Stimulated activated CD4-positive, alpha-beta T cell treated with anti-CD3 and anti-CD28 coated beads, TNF-alpha, amount 100 ng/mL, for 1 hour (primary cell): ENCODE data around the gene WNT3A.
"Not testable (repeated sequence)": the region's sequence is repeated elsewhere in the genome, so short reads cannot be mapped to it uniquely, and the experiment has no call there.

Experiments
- DNase-seq, 3 donors: peaks; one replicate each; pipeline ENCODE4 v3.0.0-alpha.2; 2020; ENCODE audit warnings: low read depth in 3 of 3, low spot score in 1 of 3

Gene WNT3A

DNA sequence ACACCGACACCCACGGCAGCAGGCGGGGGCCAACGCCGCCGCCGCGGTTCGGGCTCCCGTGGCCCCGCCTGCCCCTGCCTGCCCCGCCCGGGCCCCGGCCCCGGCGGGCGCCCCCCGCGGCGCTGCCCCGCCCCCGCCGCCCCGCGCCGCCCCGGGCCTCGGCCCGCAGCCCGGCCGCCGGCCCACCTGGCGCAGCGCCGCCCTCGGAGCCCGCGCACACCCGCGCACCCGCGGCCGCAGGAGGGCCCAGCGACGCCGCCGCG lies at the start of gene WNT3A:
Gene WNT3A (plus strand): TSS at position 213 of the 263 bp plus-strand sequence. CDS start 131 bp downstream, outside the sequence.
- no peak for DNase-seq

DNA sequence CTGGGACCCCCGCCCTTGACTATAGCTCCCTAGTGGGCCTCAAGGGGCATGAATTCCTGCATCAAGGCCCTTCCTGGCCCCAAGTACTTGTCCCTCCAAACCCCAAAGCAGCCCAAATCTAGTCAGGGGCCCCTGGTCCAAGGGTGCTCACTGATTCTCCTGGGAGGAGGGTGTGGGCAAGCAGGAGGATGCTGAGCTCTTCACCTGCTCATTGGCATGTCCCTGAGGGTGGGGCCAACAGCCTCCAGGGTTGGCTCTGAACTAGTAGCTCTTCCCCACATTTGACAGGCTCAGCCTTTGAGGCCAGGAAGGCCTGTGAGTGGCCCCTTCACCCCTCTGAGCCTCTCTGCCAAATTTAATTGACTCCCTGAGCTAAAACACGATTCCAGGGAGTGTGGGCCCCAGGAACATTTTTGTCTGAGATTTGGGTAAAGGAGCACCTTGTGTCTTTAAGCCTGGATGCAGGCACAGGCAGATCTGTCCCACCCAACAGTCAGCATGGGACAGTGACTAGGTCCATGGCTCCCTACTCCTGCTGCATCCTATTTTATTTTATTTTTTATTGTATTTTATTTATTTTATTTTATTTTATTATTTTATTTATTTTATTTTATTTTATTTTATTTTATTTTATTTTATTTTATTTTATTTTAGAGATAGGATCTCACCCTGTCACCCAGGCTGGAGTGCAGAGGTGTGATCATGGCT lies 48.0 kb upstream of the WNT3A start:
- no peak for DNase-seq

- DNase-seq, result no peak
These were observed 47.4 kb upstream of the WNT3A start for GRCh38 chr1:227959325-227959860.

- no peak for DNase-seq
These were observed 44.9 kb upstream of the WNT3A start for GRCh38 chr1:227961651-227962466.

DNA sequence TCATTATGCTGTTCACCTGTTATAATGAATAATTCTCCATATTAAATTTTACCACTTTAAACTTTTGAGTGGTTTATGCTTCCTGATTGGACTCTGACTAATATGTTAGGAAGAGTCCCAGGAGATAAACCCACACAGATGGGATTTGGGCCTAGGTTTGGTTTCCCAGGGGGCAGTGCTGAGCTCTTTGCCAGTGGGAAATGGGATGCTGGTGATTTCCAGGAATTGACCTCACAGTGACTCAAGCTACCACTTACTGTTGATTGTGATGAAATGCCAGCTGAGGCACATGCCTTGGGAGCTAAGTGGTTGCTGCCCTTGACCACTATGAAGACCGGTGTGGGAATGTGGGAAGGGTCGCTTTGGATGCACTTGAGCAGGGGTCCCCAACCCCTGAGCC lies 40.1 kb upstream of the WNT3A start:
- not testable (repeated sequence) for DNase-seq

GRCh38 chr1:227967815-227968214 lies 39.0 kb upstream of the WNT3A start:
- DNase-seq, result not testable (repeated sequence)

DNA sequence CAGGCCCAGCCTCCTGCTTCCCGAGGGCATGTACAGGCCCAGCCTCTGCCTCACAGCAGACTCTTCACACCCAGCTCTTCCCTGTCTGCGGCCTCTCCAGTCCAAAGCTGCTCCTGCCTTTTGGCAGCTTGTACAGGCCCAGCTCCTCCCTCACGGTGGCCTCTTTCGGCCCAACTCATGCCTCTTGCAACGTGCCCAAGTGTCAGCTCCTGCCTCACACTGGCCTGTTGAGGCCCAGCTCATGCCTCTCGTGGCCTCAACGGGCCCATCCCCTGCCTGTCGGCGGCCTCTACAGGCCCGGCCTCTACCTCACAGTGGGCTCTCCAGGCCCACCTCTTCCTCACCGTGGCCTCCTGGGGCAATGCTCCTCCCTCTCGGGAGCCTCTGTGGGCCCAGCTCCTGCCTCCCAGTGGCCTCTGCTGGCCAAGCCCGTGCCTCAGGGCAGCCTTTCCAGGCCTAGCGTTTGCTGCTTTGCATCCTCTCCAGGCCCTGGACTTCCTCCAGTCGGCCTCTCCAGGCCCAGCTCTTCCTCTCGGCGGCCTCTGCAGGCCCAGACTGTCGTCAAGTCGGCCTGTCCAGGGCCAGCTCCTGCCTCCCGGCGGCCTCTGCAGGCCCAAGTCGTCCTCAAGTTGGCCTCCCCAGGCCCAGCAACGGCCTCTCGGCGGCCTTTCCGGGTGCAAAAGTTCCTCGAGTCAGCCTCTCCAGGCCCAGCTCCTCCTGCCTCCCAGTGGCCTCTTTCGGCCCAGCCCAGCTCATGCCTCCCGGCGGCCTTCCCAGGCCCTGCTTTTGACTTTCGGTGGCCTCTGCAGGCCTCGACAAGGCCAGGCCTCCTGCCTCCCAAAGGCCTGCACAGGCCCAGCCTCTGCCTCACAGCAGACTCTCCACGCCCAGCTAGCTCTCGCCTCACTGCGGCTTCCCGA lies 36.5 kb upstream of the WNT3A start:
- DNase-seq, result not testable (repeated sequence)

DNA sequence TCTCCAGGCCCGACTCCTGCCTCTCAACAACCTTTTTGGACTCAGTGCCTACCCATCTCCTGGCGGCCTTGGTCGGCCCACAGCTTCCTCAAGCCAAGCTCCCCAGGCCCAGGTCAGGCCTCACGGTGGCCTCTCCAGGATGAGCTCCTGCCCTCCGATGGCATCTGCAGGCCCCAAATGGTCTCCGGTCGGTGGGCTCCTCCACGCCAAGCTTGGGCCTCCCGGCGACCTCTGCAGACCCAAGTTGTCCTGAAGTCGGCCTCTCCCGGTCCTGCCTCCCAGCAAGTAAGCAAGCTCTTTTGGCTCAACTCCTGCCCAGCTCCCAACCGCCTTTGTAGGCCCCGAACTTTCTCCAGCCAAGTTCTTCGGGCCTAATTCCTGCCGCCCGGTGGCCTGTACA lies 35.6 kb upstream of the WNT3A start:
- not testable (repeated sequence) for DNase-seq

- not testable (repeated sequence) for DNase-seq
These were observed 35.0 kb upstream of the WNT3A start for GRCh38 chr1:227971643-227972282.

- not testable (repeated sequence) for DNase-seq
These were observed 34.5 kb upstream of the WNT3A start for GRCh38 chr1:227972283-227972679.

DNA sequence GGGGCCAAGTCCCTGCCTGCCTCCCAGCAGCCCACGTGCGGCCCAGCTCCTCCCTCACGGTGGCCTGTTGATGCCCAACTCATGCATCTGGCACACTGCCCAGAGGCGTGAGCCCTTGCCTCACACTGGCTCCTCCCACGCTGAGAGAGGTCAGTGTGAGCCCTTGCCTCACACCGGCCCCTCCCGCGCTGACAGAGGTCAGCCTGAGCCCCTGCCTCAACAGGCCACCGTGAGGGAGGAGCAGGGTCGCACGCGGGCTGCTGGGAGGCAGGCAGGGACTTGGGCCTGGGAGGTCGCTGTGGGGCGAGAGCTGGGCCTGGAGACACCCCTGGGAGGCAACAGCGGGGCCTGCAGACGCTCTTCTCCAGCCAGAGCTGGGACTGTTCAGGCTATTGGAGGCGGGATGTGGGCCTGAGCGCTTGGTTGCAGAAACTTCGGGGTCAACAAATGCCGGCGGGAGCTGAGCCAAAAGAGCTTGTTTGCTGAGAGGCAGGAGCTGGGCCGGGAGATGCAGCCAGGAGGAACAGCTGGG lies 33.9 kb upstream of the WNT3A start:
- DNase-seq, result not testable (repeated sequence)

DNA sequence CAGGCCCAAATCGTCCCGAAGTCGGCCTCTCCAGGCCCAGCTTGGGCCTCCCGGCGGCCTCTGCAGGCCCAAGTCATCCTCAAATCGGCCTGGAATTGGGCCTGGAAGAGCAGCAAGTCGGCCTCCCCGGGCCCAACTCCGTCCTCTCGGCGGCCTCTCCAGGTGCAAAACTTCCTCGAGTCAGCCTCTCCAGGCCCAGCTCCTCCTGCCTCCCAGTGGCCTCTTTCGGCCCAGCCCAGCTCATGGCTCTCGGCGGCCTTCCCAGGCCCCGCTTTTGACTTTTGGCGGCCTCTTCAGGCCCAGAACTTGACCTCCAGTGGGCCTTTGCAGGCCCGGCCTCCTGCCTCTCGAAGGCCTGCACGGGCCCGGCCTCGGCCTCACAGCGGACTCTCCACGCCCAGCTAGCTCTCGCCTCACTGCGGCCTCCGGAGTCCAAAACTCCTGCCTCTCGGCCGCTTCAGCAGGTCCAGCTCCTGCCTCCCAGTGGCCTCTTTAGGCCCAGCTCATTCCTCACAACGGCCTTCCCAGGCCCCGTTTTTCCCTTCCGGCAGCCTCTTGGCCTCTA lies 33.0 kb upstream of the WNT3A start:
- DNase-seq, result not testable (repeated sequence)

GRCh38 chr1:227975583-227976283 lies 31.1 kb upstream of the WNT3A start:
- DNase-seq, result not testable (repeated sequence)

GRCh38 chr1:227987181-227987580 lies 19.6 kb upstream of the WNT3A start:
- no peak for DNase-seq

DNA sequence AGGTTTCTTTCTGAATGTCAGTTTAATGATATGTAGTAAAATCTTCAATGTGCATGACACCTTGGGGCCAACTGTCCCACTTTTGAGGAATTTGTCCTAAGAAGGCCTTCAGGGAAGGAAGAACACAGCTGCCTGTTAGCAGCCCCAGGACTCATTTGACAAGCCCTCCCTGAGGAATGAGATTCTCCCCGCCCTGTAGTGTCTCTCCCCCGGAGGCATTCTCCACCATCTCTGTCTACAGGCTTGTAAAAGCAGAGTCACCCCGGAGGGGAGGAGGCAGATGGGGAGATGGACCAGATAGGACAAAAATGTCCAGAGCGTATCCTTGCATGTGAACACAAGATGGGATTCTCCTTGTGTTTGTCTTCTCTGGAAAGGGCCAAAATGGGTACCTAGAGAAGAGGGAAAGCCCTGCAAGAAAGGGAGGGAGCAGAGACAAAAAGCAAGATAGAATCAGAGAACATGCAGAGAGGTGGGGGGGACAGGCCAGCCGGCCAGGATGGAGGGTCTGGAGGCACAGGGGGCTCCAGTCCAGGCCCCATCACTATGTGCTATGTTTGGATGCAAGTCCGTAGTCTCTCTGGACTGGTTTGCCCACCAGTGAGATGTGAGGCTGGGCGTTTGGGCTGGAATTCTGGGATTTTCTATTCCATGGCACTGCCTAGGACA lies 12.0 kb upstream of the WNT3A start:
- no peak for DNase-seq

GRCh38 chr1:227996187-227996950 lies 10.4 kb upstream of the WNT3A start:
- no peak for DNase-seq

GRCh38 chr1:227998374-227999055 lies 8.3 kb upstream of the WNT3A start:
- no peak for DNase-seq
